HL-60 (cell line): ENCODE data around the gene PLEKHG1.

Experiments used
- TF ChIP-seq, protein P1 (sequence below): IDR thresholded peaks from one replicate; pipeline ENCODE4 v1.5.1; 2011; ENCODE audit warnings: low read length, control low read depth, inconsistent platforms; ENCODE audit not compliant: insufficient read depth
- TF ChIP-seq, protein P2 (sequence below): IDR thresholded peaks from 2 replicates; pipeline ENCODE4 v1.6.1; 2012; ENCODE audit warnings: low read depth; ENCODE audit not compliant: insufficient replicate concordance

DNA sequence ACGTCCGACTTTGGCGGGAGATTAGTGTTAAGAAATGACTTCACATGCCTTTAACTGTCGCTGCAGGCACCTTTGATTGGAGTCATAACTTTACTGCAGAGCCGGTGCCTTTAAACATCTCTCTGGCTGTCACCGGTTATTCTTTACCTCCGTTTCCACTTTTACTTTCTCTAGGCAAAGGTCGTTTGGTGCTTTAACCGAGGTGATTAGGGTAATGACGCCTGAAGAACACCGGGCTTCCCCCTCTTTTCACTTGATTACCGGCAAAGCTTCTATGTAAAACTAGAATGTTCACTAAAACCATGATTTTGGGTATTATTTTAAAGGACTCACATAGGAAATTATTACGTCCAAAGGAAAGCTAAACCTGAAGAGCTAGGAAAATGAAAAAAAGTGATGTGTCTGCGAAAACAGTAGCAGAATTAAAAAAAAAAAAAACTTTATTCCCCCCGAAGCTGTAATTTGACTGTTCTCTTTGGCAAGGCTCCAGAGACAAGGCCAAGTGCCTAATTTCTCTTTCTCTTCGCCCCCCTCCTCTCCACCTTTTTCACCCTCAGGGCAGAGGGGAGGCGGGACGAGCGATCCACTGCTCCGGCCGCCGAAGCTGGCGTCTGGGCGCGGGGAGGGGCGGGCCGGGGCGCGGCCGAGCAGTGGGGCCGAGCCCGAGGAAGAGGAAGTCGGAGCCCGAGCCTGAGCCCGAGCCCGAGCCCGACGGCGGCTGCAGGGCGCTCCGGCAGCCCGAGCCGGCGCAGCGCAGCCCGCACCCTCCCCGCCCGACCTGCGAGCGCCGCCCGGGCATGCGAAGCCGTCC, at the start of gene PLEKHG1:
- TF ChIP-seq, protein P1, sequence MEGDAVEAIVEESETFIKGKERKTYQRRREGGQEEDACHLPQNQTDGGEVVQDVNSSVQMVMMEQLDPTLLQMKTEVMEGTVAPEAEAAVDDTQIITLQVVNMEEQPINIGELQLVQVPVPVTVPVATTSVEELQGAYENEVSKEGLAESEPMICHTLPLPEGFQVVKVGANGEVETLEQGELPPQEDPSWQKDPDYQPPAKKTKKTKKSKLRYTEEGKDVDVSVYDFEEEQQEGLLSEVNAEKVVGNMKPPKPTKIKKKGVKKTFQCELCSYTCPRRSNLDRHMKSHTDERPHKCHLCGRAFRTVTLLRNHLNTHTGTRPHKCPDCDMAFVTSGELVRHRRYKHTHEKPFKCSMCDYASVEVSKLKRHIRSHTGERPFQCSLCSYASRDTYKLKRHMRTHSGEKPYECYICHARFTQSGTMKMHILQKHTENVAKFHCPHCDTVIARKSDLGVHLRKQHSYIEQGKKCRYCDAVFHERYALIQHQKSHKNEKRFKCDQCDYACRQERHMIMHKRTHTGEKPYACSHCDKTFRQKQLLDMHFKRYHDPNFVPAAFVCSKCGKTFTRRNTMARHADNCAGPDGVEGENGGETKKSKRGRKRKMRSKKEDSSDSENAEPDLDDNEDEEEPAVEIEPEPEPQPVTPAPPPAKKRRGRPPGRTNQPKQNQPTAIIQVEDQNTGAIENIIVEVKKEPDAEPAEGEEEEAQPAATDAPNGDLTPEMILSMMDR = no peak
- TF ChIP-seq, protein P2, sequence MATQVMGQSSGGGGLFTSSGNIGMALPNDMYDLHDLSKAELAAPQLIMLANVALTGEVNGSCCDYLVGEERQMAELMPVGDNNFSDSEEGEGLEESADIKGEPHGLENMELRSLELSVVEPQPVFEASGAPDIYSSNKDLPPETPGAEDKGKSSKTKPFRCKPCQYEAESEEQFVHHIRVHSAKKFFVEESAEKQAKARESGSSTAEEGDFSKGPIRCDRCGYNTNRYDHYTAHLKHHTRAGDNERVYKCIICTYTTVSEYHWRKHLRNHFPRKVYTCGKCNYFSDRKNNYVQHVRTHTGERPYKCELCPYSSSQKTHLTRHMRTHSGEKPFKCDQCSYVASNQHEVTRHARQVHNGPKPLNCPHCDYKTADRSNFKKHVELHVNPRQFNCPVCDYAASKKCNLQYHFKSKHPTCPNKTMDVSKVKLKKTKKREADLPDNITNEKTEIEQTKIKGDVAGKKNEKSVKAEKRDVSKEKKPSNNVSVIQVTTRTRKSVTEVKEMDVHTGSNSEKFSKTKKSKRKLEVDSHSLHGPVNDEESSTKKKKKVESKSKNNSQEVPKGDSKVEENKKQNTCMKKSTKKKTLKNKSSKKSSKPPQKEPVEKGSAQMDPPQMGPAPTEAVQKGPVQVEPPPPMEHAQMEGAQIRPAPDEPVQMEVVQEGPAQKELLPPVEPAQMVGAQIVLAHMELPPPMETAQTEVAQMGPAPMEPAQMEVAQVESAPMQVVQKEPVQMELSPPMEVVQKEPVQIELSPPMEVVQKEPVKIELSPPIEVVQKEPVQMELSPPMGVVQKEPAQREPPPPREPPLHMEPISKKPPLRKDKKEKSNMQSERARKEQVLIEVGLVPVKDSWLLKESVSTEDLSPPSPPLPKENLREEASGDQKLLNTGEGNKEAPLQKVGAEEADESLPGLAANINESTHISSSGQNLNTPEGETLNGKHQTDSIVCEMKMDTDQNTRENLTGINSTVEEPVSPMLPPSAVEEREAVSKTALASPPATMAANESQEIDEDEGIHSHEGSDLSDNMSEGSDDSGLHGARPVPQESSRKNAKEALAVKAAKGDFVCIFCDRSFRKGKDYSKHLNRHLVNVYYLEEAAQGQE = no peak
